GM12878 (cell line): ENCODE data around the gene RARG. TPM values are rescaled to one million over a fixed set of nuclear protein-coding genes. Genes with fewer than 3 reads are reported as not detected.

Experiments used
- ATAC-seq: fragments of 200-7000 bp; cut with Tn5 transposase; 3 replicates; pipeline ENCODE4 v1.9.1; 2020; ENCODE audit warnings: mild to moderate bottlenecking, moderate library complexity
- BruUV-seq: library from RNA; stranded (reverse); fragments of 400-500 nt; replicated peaks from 2 replicates; lab custom pipeline; 2021; lab: Mats Ljungman, UMichigan
- CTCF ChIA-PET: fragments of 300-600 bp; sonication (Branson Sonifier 250); formaldehyde crosslinking; extraction: SDS; loops from one replicate; lab custom pipeline; 2021; ENCODE audit warnings: inconsistent platforms; lab: Yijun Ruan, JAX
- POLR2A ChIA-PET: fragments of 350-600 bp; formaldehyde crosslinking; extraction: SDS; loops from one replicate; lab custom pipeline; 2021; ENCODE audit warnings: inconsistent platforms; lab: Charles Lee
- RAD21 ChIA-PET: fragments of 300-600 bp; sonication (Branson Sonifier 250); formaldehyde crosslinking; loops from one replicate; lab custom pipeline; 2023; ENCODE audit warnings: antibody characterized with exemption; ENCODE audit not compliant: unreplicated experiment; lab: Charles Lee
- SMC1A ChIA-PET: fragments of 300-600 bp; sonication (Branson Sonifier 250); formaldehyde crosslinking; loops from one replicate; lab custom pipeline; 2023; ENCODE audit not compliant: unreplicated experiment, uncharacterized antibody; lab: Charles Lee
- DNase-seq: peaks from one replicate; pipeline ENCODE4 v3.0.0-alpha.2; 2011; ENCODE audit warnings: low read depth, low spot score
- FAIRE-seq: peaks from 3 replicates; lab custom pipeline; 2011; peaks lifted over from hg19 to GRCh38; lab: Jason Lieb, UNC
- H2AFZ ChIP-seq: 2 replicates; pipeline ENCODE4 v1.6.0; 2011; ENCODE audit warnings: low read depth, low read length, control low read depth; ENCODE audit not compliant: control insufficient read depth
- H3K27ac ChIP-seq: 2 replicates; pipeline ENCODE4 v1.5.1; 2011; ENCODE audit warnings: control low read depth; ENCODE audit not compliant: control insufficient read depth, insufficient read depth
- H3K27me3 ChIP-seq, 2 experiments: replicated peaks in 1 of 2; 2 replicates each; pipeline versions ENCODE4 v1.6.0 to v1.6.1; 2011; ENCODE audit warnings: low read length in 1 of 2; ENCODE audit not compliant: control insufficient read depth in 2 of 2, insufficient read depth in 2 of 2
- H3K36me3 ChIP-seq, 2 experiments: 2 replicates each; pipeline ENCODE4 v1.5.1; 2011; ENCODE audit warnings: low read length in 1 of 2; ENCODE audit not compliant: control insufficient read depth in 2 of 2, insufficient read depth in 2 of 2
- H3K4me1 ChIP-seq: 2 replicates; pipeline ENCODE4 v1.6.1; 2011; ENCODE audit warnings: mild to moderate bottlenecking, low read length, moderate library complexity, mixed read lengths; ENCODE audit not compliant: control insufficient read depth, insufficient read depth
- H3K4me2 ChIP-seq: 2 replicates; pipeline ENCODE4 v1.6.0; 2011; ENCODE audit warnings: control low read depth; ENCODE audit not compliant: control insufficient read depth, insufficient read depth
- H3K4me3 ChIP-seq: fragments of 200-600 bp; sonication (generic); 2 replicates; pipeline ENCODE4 v1.5.1; 2016
- H3K79me2 ChIP-seq: 2 replicates; pipeline ENCODE4 v1.6.0; 2011; ENCODE audit warnings: low read length; ENCODE audit not compliant: control insufficient read depth, insufficient read depth
- H3K9ac ChIP-seq: 2 replicates; pipeline ENCODE4 v1.8.0; 2011; ENCODE audit warnings: low read length, control low read depth, mixed read lengths; ENCODE audit not compliant: control insufficient read depth, insufficient read depth
- H3K9me3 ChIP-seq: replicated peaks from 3 replicates; pipeline ENCODE4 v1.5.1; 2011; ENCODE audit warnings: mild to moderate bottlenecking, low read length; ENCODE audit not compliant: control insufficient read depth, insufficient read depth
- H4K20me1 ChIP-seq: 2 replicates; pipeline ENCODE4 v1.6.0; 2011; ENCODE audit not compliant: control insufficient read depth, insufficient read depth
- ASH2L ChIP-seq: fragments of 300-600, 200-600 bp; sonication (generic); IDR thresholded peaks from 2 replicates; pipeline ENCODE4 v1.6.1; 2017; ENCODE audit warnings: low read depth, mild to moderate bottlenecking, borderline replicate concordance
- BCL3 ChIP-seq: IDR thresholded peaks from 2 replicates; pipeline ENCODE4 v1.6.1; 2011; ENCODE audit warnings: borderline replicate concordance, low read depth, mild to moderate bottlenecking, moderate library complexity, low read length; ENCODE audit not compliant: insufficient read depth, poor library complexity, severe bottlenecking
- EP300 ChIP-seq, 2 experiments: fragments of 150-350 bp in 1 of 2; IDR thresholded peaks; 2 replicates each; pipeline ENCODE4 v1.6.1; 2011 to 2012; ENCODE audit warnings: low read depth in 2 of 2, low read length in 2 of 2, borderline replicate concordance in 1 of 2, improper control_type of control experiment in 1 of 2, inconsistent platforms in 1 of 2; ENCODE audit not compliant: control insufficient read depth in 1 of 2
- EZH2 ChIP-seq: IDR thresholded peaks from 2 replicates; pipeline ENCODE4 v1.6.1; 2012; ENCODE audit warnings: low read depth, mild to moderate bottlenecking, control low read depth, inconsistent platforms, low read length, borderline replicate concordance; ENCODE audit not compliant: control insufficient read depth
- GATAD2B ChIP-seq: fragments of 450-650 bp; conservative IDR thresholded peaks from 2 replicates; pipeline ENCODE4 v1.6.1; 2017; ENCODE audit warnings: low read depth, mild to moderate bottlenecking, moderate library complexity
- HDAC2 ChIP-seq: fragments of 200-600 bp; sonication (generic); IDR thresholded peaks from 2 replicates; pipeline ENCODE4 v1.6.1; 2017
- NFYB ChIP-seq: IDR thresholded peaks from 2 replicates; pipeline ENCODE4 v1.6.1; 2011; ENCODE audit warnings: low read depth, mild to moderate bottlenecking, low read length, improper control_type of control experiment, moderate library complexity; ENCODE audit not compliant: insufficient read depth
- RCOR1 ChIP-seq: conservative IDR thresholded peaks from 2 replicates; pipeline ENCODE4 v1.6.1; 2012; ENCODE audit warnings: low read depth, low read length, improper control_type of control experiment
- SMAD1 ChIP-seq: fragments of 450-650 bp; IDR thresholded peaks from 2 replicates; pipeline ENCODE4 v1.6.1; 2018; ENCODE audit warnings: mild to moderate bottlenecking, low read depth; ENCODE audit not compliant: partially characterized antibody
- SP1 ChIP-seq: IDR thresholded peaks from one replicate; pipeline ENCODE4 v1.6.1; 2011; ENCODE audit warnings: low read depth, low read length
- SREBF1 ChIP-seq: IDR thresholded peaks from 2 replicates; pipeline ENCODE4 v1.6.1; 2012; ENCODE audit warnings: mild to moderate bottlenecking, low read length
- SUPT20H ChIP-seq: IDR thresholded peaks from 2 replicates; pipeline ENCODE4 v1.6.1; 2011; ENCODE audit warnings: low read depth, mild to moderate bottlenecking, low read length, moderate library complexity, borderline replicate concordance; ENCODE audit not compliant: control insufficient read depth
- USF2 ChIP-seq: IDR thresholded peaks from 2 replicates; pipeline ENCODE4 v1.6.1; 2011; ENCODE audit warnings: low read depth, low read length, improper control_type of control experiment, borderline replicate concordance
- ZNF24 ChIP-seq: fragments of 450-650 bp; IDR thresholded peaks from 2 replicates; pipeline ENCODE4 v1.6.1; 2017; ENCODE audit warnings: antibody characterized with exemption, mild to moderate bottlenecking
- WGBS: methylation state at CpG from one replicate; pipeline ENCODE4 v1.1.6; 2016; ENCODE audit warnings: low lambda C conversion rate; ENCODE audit not compliant: insufficient replicate concordance, insufficient coverage; ENCODE audit errors: missing lambda C conversion rate; 5-methylcytosine and 5-hydroxymethylcytosine counted together
- in situ Hi-C: fragments of 300-500 bp; cut with MboI; formaldehyde crosslinking; loops from 9 replicates; pipeline ENCODE4 v1.14.3; 2018; ENCODE audit warnings: mixed read lengths
- intact Hi-C: fragments of 100-400 bp; cut with micrococcal nuclease; formaldehyde crosslinking; loops from one replicate; pipeline ENCODE4 v1.14.2; 2022; ENCODE audit not compliant: unreplicated experiment
- polyA plus RNA-seq, 11 experiments: library from polyadenylated mRNA; depleted of rRNA in 4 of 11; unstranded in 6 of 11; stranded (reverse) in 5 of 11; fragments of >200 nt; fragmentation: Nextera tagmentation in 4 of 11; fragmentation: Illumina TruSeq in 1 of 11; extraction: Ambion mirVana in 4 of 11; extraction: Trizol in 1 of 11; gene quantifications; 1 replicate in 1 of 11; 2 replicates in 10 of 11; pipeline versions ENCODE4 v1.2.1 to v1.2.3, GENCODE V29; 2011 to 2016; ENCODE audit warnings: inconsistent platforms in 2 of 11, missing spikeins in 2 of 11, low read depth in 1 of 11
- total RNA-seq, 4 experiments: library from RNA; depleted of rRNA in 3 of 4; stranded (reverse); fragments of >200 nt in 3 of 4; fragmentation: Illumina TruSeq in 1 of 4; extraction: Trizol in 1 of 4; gene quantifications; 2 replicates each; pipeline versions ENCODE4 v1.2.1 to v1.2.3, GENCODE V29; 2013 to 2021

RARG gene
- total and polyA plus RNA-seq, 10 of the 15 experiments (the other 5 are each of a cell fraction or from before 2014, with no cell fraction given): 0.27 to 8.1 (median 4.1) TPM

- ATAC-seq (no peak), DNase-seq (no peak), FAIRE-seq (no peak)
- ChIA-PET RAD21 (interaction anchor here (0.6 to 4.3 kb wide), 6 partner anchors 13 to 62 kb away, joined by 3 to 101 read pairs (median 6); partner anchors contain the start of genes ESPL1 and PFDN5), POLR2A (interaction anchor here (0.6 to 1.0 kb wide), 4 partner anchors 15 to 68 kb away, joined by 3 read pairs; no protein-coding TSS in a partner anchor)
- Histone ChIP-seq H3K79me2 (peaks cover 13% of the 10 kb centered on the region), H3K4me3 (no peak overlapping the region), H3K9ac (no peak overlapping the region), H3K27ac (0 out of 2 replicates have a peak overlapping the region, but pooled peaks have one; percentile 25), H4K20me1 (no peaks in the 10 kb centered on the region), H3K9me3 (no peaks in the 10 kb centered on the region), H3K4me1 (peaks cover 28% of the 10 kb centered on the region), H3K36me3 (peaks cover 0 to 4% of the 10 kb centered on the region in 2 experiments; a peak in 1 of 4 replicates), H3K4me2 (peak overlapping the region; percentile 50)
- intact Hi-C loops: no loop called here
- WGBS: 28% methylated on average over 1 of the region's 1 CpG
- no TSS peak for BruUV-seq
- TF ChIP-seq ZNF24 (no peak), USF2 (no peak), SREBF1 (no peak), EZH2 (no peak), SP1 (no peak), GATAD2B (no peak), BCL3 (no peak), NFYB (no peak), SMAD1 (no peak), HDAC2 (no peak), RCOR1 (no peak), SUPT20H (no peak), ASH2L (no peak), EP300 (IDR thresholded peaks at IDR 0.05; ENCODE audit: borderline replicate concordance in 1 of 2, control insufficient read depth in 1 of 2, low read depth in 2 of 2, low read length in 2 of 2) (no peak)
- TF ChIP-seq, all 136 proteins: peak for 0
- Histone ChIP-seq H2AFZ (no peak overlapping the region), H3K27me3 (no peaks in the 10 kb centered on the region)
- SMC1A ChIA-PET: interaction anchor here (0.8 to 6.4 kb wide), 3 partner anchors 12 to 41 kb away, joined by 3 to 63 read pairs (median 10); partner anchors contain the start of gene ESPL1
- CTCF ChIA-PET: interaction anchor here (1.2 to 7.4 kb wide), 6 partner anchors 12 to 96 kb away, joined by 3 to 136 read pairs (median 12); partner anchors contain the start of genes ESPL1 and ITGB7
- in situ Hi-C loops: no loop called here
These were observed 23.0 kb upstream of the RARG start for GRCh38 chr12:53254816-53255545.
